DND-41 (cell line): ENCODE results near the gene DET1.

ENCODE experiments used
- EZH2 ChIP-seq: IDR thresholded peaks from 3 replicates; pipeline ENCODE4 v1.6.1; 2012; ENCODE audit warnings: borderline replicate concordance, low read depth, mild to moderate bottlenecking, moderate library complexity, low read length, inconsistent platforms; ENCODE audit not compliant: severe bottlenecking
- TF ChIP-seq, protein P1 (sequence below): IDR thresholded peaks from 2 replicates; pipeline ENCODE4 v1.5.1; 2012; ENCODE audit warnings: borderline replicate concordance, low read length, moderate library complexity, mild to moderate bottlenecking; ENCODE audit not compliant: poor library complexity, severe bottlenecking; ENCODE audit errors: extremely low read depth

DNA sequence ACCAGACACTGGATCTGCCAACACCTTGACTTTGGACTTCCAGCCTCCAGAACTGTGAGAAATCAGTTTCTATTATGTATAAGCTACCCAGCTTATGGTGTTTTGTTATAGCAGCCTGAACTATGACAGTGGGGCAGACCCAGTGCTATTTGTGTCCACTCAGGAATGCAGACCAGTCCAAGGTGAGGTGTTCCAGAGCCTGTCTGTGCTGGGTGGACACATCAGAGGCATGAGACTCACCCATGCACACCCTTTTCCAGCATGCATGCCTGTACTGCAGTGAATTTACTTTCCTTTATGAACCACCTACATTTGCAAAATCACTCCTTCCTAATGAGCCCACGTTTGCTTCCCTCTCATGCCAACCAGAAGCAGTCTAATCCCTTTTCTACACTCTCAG lies 27.6 kb upstream of the DET1 start:
- no peak for TF ChIP-seq EZH2
- TF ChIP-seq, protein P1, sequence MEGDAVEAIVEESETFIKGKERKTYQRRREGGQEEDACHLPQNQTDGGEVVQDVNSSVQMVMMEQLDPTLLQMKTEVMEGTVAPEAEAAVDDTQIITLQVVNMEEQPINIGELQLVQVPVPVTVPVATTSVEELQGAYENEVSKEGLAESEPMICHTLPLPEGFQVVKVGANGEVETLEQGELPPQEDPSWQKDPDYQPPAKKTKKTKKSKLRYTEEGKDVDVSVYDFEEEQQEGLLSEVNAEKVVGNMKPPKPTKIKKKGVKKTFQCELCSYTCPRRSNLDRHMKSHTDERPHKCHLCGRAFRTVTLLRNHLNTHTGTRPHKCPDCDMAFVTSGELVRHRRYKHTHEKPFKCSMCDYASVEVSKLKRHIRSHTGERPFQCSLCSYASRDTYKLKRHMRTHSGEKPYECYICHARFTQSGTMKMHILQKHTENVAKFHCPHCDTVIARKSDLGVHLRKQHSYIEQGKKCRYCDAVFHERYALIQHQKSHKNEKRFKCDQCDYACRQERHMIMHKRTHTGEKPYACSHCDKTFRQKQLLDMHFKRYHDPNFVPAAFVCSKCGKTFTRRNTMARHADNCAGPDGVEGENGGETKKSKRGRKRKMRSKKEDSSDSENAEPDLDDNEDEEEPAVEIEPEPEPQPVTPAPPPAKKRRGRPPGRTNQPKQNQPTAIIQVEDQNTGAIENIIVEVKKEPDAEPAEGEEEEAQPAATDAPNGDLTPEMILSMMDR, result no peak
